ENCODE results near the gene IL6. TPM values are rescaled to one million over a fixed set of nuclear protein-coding genes. Genes with fewer than 3 reads are reported as not detected.

Gene IL6
- total and polyA plus RNA-seq, 2 of the 13 experiments (the other 11 are each of a cell fraction or from before 2014, with no cell fraction given) = not detected

DNA sequence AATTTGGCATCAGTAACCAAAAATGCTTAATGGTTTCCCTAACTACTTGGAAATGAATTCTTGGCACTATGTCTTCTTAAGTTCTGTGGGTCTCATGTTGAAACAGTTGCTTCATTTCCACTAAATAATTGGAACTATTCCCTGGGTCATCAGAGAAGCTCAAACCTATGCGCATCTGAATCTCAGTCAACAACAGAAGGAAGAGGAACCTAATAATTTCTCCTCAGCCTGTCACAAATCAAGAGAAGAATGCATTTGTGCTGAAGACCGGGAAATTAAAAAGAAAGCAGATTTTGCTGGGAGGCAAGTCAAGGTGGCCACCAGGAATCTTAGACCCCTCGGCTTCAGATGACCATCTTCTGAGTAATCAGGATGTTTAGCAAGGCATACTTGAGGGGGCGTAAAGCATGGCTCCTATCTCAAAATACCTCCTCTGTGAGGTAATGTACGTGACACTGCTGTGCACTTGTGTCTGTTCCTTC lies 54.3 kb downstream of the IL6 start:
- ATAC-seq (no peak), FAIRE-seq (no peak), DNase-seq (ENCODE audit: low spot score) (no peak)
- Histone ChIP-seq H3K9ac (ENCODE audit: insufficient read depth, low read depth, low read length) (no peak overlapping the region), H3K36me3 (replicated peaks in 1 of 2; ENCODE audit: control insufficient read depth in 1 of 2, insufficient read depth in 2 of 2, low read length in 2 of 2) (no peaks in the 10 kb centered on the region), H2AFZ (ENCODE audit: low read length) (no peak overlapping the region), H3K27me3 (ENCODE audit: control insufficient read depth in 1 of 2, insufficient read depth in 2 of 2, low read length in 2 of 2) (no peaks in the 10 kb centered on the region), H3K9me3 (ENCODE audit: low read length) (no peaks in the 10 kb centered on the region), H3K79me2 (ENCODE audit: insufficient read depth, low read length) (no peaks in the 10 kb centered on the region), H3K27ac (ENCODE audit: extremely low read length, insufficient read depth, low read length) (no peak overlapping the region), H3K4me3 (replicated peaks in 1 of 3; ENCODE audit: insufficient read depth in 1 of 3, low read depth in 2 of 3, low read length in 3 of 3) (no peak overlapping the region), H4K20me1 (ENCODE audit: insufficient read depth, low read length) (no peaks in the 10 kb centered on the region), H3K4me1 (ENCODE audit: insufficient read depth, low read length) (peaks cover 42% of the 10 kb centered on the region), H3K4me2 (ENCODE audit: low read depth, low read length) (no peak overlapping the region)
- POLR2A ChIA-PET = no interaction called here
- in situ Hi-C loops (cut with HindIII; ENCODE audit: extremely low pct_ligation_motif_present, low pct_unique_long_range_greater_than_20kb) (no loop called here), intact Hi-C loops (cut with micrococcal nuclease; ENCODE audit: unreplicated experiment) (loop anchor here (5.0 kb wide), 1 partner anchor 54 kb away; the partner anchor contains the start of gene IL6)
- CTCF ChIA-PET (ENCODE audit: low intra/inter-chr PET ratio, low total read pairs) = no interaction called here
- WGBS (ENCODE audit: low lambda C conversion rate) = 65% methylated on average over 4 of the region's 5 CpGs
- no TSS peak for BruUV-seq (replicated peaks)
- no peak for TF ChIP-seq ARHGAP35 (CRISPR knock-in tag; IDR thresholded peaks at IDR 0.05; ENCODE audit: borderline replicate concordance)
- TF ChIP-seq KAT2B (IDR thresholded peaks at IDR 0.05; ENCODE audit: borderline replicate concordance, low read depth, low read length) = no peak

Other genes with a start within 250 kb of the IL6 start
- not detected in 2 replicates for gene STEAP1B, start 227.0 kb upstream of the IL6 start, total RNA-seq (2016; rRNA removed; fragmentation: Illumina TruSeq; extraction: Trizol)
- not detected in 2 replicates for gene STEAP1B, start 227.0 kb upstream of the IL6 start, polyA plus RNA-seq (2011; rRNA removed)
- gene TOMM7, start 95.6 kb downstream of the IL6 start, total RNA-seq (2016; rRNA removed; fragmentation: Illumina TruSeq; extraction: Trizol) = 251 and 352 TPM in 2 replicates
- 328 and 369 TPM in 2 replicates for gene TOMM7, start 95.6 kb downstream of the IL6 start, polyA plus RNA-seq (2011; rRNA removed)

Data from HepG2 (cell line).